Panc1 (cell line): ENCODE data around the gene TRIM17.

Experiments
- CTCF ChIP-seq: fragments of 450-650 bp; IDR thresholded peaks from 2 replicates; pipeline ENCODE4 v1.5.1; 2017; ENCODE audit warnings: mild to moderate bottlenecking
- SIN3A ChIP-seq: IDR thresholded peaks from 2 replicates; pipeline ENCODE4 v1.6.1; 2012; ENCODE audit warnings: low read depth, mild to moderate bottlenecking, low read length, moderate library complexity, borderline replicate concordance; ENCODE audit not compliant: insufficient read depth
- TCF7L2 ChIP-seq: IDR thresholded peaks from 2 replicates; pipeline ENCODE4 v1.6.1; 2011; ENCODE audit warnings: mild to moderate bottlenecking, low read depth, low read length, inconsistent platforms

DNA sequence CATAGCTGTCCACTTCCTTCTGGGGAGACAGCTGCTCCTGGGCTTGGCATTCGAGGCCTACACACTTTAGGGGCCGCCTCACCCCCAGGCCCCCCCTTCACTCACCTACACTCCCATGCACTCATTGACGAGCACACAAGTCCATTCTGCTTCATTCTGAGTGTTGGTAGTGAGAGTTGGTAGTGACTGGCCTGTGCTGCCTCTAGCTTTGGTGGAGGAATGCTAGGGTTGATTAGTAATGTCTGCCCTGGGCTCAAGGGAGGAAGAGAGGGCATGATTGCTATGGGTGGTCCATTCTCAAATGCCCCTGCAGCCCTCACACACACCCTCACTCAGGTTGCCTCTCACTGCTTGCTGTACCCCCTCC is 40.4 kb downstream of the TRIM17 start:
- TF ChIP-seq CTCF: no peak
- TF ChIP-seq TCF7L2: no peak
- TF ChIP-seq SIN3A: no peak
